HG03571 (cell line): ENCODE results near the gene CNTNAP5.
"Not testable (repeated sequence)": the region's sequence is repeated elsewhere in the genome, so short reads cannot be mapped to it uniquely, and the experiment has no call there.

Experiments used
- ATAC-seq: cut with Tn5 transposase; IDR thresholded peaks from one replicate; pipeline ENCODE4 v1.9.1; 2021; ENCODE audit not compliant: unreplicated experiment

Gene CNTNAP5

DNA sequence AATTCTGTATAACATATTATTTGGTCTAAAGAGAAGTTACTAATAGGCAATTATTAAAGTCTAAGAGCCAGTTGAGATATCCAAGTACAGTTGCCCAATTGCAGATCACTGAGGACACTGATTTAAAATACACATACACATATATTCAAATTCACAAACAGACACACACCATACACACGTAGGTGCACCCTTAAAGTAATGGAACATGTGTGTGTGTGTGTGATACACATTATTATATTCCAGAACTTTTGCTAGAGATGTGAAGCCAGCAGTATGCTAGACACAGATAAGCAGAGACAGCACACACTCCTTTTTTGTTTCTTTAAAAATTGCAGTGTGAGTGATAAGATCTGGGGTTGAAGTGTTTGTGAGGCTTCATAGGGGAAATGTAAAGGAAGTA, 292.5 kb downstream of the CNTNAP5 start:
- ATAC-seq = no peak

DNA sequence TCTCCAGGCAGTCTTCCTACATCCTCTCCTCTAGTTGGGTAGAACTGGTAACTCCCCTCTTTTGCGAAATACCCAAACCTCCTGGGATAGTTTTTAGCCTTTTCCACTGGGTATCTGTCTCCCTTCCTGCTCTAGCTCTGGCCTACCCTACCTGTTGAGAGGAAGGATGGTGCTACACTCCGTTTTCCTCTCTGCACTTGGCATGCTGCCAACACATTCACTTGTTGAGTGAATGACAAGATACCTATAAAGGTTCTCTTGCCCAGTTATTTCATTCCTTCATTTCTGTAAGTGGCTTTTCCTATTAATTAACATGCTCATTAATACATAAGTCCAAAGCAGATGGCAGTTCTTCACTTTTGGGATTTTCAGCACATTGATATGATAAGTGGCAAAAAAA, 293.8 kb downstream of the CNTNAP5 start:
- ATAC-seq = no peak

DNA sequence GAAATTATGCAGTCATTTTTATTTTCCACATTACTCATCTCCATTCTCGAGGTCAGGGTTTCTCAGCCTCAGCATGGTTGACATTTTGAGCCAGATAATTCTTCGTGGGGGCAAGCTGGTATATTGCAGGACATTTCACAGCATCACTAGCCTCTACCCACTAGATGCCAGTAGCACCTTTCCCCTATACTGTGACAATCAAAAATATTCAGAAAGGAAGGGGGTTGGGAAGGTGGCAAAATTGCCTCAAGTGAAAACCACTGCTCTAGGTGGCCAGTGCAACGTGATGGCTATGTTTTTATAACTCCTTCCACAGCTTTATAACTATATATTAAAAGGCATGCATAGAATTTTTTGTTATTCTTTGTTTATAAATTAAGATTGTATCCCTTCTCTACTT, 294.5 kb downstream of the CNTNAP5 start:
- no peak for ATAC-seq

DNA sequence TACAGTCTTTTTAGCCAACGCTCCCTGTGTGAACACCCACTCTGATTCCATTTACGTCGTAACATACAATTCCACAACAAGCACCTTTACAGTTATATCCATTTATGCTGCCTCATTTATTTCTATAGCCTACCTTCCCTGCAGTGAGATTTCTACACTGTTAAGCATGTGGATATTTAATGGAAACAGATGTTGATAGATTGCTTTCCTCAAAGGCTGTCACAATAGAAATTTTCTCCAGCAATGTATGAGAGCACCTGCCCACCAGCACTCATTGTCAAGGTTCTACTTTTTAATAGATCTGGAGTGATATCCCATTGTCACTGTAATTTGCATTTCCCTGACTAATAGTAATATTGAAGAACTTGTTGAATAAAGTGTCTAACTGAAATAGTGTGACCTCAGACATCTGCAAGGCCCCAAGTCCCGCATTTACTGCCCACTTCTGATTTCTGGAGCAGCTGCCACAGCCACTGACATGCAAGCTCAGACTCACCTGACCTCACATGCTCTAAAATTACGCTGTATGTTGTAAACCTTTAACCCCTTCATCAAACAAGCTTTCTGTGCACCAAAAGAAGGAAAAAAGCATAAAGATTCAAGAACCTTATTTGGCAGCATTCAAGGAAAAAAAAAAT, 295.1 kb downstream of the CNTNAP5 start:
- ATAC-seq = no peak

DNA sequence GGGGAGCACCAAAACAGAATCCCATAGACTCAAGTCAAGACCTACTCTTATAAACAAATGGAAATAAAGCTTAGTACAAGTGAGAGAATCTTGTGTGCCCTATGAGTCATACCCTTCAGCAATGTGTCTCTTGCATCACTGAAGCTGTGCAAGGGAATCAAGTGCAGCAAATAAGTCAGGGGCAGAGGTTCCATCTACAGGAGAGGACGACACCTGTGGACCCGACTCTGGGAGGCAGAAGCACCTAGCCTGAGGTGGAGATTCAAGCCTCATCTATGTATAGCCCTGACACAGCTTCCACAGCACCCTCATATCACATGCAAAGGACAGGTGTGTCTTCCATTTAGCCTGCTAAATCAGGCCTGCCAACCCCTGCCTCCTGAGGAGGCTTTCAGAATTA, 298.2 kb downstream of the CNTNAP5 start:
- no peak for ATAC-seq

DNA sequence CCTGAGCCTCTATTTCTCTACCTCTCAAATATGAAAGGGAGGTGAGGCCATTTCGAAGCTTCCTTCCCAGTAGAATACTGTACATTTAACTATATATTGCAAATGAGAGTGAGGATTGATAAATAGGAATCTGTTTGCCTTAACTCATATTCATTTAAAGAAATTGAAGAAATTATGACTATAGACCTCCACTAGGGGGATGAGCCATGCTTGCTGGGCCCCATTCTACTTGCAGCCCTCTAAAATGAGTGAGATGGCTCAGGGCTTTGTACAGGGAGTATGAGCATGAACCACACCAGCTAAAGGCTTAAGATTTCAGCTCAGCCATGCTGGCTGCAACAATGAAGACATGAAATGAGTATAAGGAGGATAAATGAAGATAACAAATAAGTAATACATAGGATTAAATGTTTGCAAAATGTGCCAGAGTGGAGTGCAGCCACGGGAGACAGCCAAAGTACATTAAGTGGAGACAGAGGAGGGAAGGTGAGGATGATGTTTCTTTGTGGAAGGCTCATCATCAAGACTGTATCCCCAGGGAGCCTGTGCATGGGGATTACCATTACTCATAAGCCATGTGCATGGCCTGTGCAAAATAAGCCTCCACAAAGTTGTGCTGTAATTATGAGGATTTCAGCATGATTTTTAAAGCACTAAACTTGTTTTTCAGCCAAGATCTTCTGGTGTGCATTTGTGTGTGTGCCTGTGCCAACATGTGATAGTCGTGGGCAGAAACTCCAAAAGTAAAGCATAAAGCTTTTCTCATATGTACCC, 300.8 kb downstream of the CNTNAP5 start:
- ATAC-seq = no peak

DNA sequence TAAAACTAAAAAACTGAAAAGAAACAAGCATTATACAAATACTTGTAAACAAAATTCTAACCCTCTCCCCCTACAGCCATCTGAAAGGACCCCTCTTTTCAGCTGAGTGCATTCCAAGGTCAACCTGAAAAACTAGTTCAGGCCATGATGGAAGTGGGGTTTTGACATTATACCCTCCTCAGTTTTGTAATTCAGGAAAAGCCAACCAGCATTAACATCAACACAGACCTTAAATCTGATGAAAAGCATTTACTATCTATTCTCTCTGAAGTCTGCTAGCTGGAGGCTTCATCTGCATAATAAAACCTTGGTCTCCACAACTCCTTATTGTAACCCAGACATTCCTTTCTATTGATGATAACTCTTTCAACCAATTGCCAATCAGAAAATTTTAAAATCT, 302.2 kb downstream of the CNTNAP5 start:
- no peak for ATAC-seq

DNA sequence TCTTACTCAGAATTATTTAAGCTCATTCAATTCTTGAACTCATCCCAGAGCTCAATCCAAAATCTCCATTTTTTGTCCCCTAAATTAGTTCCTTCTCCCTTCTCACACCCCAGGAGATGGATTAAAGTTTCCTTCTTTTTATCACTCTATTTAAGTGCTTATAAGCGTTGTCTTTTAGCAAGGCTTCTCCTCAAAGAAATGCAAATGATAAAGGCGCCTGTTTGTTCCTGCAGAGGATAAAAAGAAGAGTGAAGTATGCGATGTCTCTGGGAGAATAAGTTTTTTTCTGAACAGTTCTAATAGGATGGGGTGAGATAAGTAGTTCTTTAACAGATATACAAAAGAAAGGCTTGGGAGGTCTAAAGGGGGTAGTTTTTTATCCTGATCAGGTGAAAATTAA, 303.3 kb downstream of the CNTNAP5 start:
- no peak for ATAC-seq

DNA sequence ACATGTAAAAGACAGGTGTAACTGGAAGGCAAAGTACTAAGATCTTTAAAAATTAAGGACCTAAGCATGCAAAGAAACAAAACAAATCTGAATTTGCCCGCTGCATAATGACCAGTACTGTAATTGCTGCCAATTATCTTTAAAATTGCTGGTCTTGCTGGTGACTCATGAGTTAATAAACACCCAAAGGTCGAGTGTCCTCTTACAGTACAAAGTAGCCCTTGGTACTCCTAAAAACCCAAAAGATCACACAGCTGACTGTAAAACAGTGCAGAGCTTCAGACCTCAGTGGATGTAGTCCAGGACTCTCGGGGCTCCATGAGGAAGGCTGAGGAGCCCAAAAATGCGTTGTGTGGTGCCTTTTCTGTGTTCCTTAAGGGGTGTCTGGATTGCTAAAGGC, 308.7 kb downstream of the CNTNAP5 start:
- ATAC-seq = no peak

DNA sequence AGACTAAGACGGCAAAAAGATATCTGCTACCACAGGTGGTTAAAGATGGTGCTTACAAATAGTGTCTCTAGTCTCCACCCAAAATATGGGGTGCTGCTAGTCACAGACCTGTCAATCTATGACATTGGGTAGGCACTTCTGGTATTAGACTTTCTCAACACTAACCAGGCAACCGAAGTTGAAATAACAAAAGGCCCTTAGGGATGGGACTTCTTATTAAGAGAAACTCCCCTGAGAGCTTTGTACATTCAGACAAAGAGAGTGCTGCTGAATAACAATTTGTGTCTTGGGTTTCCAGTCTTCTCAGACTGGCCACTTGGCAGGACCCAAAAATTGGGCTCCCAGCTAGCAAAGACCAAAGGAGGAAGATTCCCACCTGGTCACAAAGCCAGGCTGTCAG, 310.0 kb downstream of the CNTNAP5 start:
- no peak for ATAC-seq

DNA sequence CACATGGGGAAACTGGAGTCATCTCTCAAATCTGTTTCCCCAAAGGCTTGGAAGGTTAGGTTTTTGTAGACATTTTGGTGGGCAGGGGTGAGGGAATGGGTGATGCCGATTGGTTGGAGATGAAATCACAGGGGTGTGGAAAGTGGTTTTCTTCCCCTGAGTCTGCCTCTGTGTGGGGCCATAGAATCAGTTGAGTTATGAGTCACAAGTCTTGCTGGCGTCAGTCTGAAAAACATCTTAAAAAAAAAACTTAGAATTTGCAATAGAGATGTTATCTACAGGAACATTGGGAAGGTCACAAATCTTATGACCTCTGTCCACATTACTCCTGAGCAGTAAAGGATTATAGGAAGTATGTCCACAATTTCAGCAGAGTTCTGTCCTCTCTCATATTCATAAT, 314.6 kb downstream of the CNTNAP5 start:
- ATAC-seq = no peak

DNA sequence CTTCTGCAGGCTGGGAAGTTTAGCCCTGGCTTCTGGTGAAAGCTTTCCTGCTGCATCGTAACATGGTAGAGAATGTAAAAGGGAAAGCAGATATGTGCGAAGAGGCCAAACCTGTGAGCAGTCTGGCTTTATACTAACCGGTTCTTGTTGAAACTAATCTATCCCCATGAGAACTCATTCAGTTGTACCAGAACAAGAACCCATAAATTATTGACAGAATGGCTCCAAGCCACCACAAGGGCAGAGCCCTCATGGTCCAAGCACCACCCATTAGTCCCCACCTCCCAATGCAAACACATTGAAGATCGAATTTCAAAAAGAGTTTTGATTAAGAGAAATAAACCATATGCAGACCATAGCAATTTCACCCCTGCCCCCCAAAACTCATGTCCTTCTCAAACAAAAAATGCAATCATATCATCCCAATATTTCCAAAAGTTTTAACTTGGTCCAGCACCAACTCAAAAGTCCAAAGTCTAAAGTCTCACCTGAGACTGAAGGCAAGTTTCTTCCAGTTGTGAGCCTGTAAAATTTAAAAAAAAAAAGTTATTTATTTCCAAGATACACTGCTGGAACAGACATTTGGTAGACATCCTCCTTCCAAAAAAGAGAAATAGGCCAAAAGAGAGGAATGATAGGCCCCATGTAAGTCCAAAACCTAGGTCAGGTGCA, 318.9 kb downstream of the CNTNAP5 start:
- ATAC-seq = no peak

DNA sequence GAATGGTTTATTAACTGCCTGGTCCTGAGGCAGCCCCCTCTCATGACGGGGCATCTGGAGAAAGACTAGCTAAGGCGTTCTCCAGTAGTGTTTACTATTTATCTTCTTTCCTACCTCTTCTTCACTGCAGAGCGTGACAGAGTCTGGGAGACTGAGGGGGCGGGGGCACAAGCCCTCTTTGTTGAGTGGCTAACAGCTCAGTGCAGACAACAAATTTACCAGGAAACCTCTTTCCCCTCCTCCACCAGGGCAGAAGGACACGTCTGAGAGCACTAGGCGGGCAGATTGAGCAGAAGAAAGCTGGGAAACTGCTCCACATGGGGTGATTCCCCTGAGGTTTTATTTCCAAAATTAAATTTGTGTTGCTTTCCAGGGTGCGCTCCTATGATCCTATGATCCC, 322.1 kb downstream of the CNTNAP5 start:
- ATAC-seq = no peak

DNA sequence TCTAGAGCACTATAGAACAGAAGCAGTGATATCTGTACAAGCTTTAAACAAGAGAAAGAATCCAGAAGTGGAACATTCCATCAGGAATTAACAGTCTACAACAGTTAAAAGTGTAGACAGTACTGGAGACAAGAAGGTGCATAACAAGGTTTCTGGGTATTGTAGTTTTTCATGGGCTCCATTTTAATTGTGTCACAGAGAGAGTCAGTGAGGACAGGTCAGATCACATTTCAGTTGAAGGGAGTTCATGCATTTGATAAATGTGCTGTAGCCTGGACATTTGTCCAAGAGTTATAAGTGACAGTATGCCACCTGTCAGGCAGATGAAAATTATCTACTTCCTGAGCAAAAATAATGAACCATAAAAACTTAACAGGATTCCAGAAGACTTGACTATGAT, 328.6 kb downstream of the CNTNAP5 start:
- ATAC-seq = no peak

DNA sequence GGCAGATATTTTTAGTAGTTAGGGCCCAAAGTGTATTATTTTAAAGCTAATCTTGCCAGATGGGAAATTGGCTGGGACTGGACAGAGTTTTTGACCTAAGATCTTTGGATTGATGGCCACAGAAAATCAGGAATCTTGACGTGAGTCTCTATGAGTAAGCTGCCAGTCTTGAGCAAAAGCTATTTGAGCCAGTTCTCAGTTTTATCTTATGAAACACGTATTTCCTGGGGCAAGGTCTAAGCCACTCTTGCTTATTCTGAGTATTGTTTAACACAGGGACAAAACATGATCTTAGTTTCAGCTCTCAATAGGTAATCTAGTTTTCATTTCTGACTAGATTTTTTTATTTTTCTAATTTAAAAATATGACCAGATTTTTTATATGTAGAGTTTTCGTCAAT, 329.4 kb downstream of the CNTNAP5 start:
- ATAC-seq = no peak

DNA sequence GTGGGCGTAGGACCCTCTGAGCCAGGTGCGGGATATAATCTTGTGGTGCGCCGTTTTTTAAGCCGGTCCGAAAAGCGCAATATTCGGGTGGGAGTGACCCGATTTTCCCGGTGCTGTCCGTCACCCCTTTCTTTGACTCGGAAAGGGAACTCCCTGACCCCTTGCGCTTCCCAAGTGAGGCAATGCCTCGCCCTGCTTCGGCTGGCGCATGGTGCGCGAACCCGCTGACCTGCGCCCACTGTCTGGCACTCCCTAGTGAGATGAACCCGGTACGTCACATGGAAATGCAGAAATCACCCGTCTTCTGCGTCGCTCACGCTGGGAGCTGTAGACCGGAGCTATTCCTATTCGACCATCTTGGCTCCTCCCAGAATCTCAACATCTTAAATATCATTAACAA, 336.9 kb downstream of the CNTNAP5 start:
- not testable (repeated sequence) for ATAC-seq

DNA sequence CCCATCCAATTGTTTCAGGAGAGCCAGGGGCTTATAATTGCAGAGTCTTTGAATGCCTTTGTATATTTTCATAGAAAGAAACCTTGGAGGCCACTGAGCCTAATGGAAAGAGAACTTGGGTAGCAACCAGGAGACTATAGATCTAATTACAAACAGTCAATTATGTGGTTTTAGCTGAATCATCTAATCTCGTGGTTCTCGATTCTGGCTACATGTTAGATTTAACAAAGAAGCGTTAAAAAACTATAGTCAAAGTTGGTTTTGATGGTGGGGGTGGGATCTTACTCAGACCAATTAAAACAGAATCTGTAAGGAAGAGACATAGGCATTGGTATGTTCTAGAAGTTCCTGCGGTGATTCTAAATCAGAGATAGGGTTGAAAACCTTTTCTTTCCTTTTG, 344.1 kb downstream of the CNTNAP5 start:
- ATAC-seq = no peak

DNA sequence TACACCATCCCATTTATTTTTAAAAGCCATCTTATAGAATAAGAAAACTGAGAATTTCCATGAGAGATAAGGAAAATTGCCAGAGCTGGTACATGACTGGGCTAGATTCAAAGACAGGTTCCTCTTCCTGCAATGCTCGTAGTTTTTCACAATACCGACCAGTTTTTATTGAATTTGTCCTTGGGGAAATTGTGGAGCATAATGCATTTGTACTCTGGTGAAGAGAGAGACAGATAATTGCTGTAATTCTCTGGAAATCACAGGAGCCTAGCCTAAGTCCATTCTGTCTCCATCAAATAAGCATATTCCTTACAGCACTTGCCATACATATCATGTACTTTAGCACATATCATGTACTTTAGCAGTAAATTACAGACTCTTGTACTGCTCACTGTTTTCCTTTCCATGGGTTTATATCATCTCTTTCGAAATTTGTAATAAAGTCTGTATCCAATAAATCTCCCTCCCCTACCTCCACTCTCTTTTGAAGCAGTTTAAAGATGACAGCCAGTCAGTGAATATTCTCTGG, 355.2 kb downstream of the CNTNAP5 start:
- no peak for ATAC-seq

DNA sequence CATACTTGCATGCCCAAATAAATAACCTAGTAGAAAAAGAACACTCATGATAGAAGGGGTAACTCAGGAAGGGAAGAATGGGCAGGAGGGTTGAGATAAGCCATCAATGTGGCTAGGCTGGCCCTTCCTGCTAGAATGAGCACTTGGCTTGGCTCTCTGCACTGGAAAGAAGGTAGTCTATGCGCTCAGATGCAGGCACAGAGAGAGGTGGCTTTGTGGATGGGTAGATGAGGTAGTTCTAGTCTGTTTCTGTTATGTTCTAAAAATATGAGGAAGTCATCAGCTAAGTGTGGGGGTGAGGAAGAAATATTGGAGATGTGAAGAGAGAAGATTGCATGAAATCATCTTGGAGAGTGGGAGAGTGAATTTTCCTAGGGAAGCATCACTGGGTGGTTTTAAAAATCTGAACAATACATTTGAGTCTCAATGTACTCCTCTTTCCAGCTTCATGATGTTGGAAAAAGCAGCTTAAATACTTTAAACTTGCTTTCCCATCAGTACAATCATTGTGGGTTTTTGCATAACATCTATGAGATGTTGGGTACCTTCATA, 357.1 kb downstream of the CNTNAP5 start:
- no peak for ATAC-seq

DNA sequence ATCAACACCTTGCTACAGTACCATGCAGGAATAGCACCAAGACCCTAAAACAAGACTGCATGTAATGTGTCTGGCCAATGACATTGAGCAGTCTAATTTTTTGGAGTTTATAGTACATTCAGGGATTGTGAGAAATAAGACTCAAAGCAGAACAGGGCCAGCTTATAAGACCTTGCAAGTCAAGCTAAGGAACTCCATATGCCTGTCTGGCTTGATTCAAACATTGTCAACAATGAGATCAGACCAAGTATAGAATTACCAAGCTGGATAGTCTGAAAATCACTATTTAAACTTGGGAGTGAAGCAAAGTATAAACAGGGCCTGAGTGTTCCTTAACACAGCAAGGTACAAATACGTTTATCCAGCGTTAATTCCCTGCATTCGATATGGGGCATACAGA, 370.9 kb downstream of the CNTNAP5 start:
- no peak for ATAC-seq

DNA sequence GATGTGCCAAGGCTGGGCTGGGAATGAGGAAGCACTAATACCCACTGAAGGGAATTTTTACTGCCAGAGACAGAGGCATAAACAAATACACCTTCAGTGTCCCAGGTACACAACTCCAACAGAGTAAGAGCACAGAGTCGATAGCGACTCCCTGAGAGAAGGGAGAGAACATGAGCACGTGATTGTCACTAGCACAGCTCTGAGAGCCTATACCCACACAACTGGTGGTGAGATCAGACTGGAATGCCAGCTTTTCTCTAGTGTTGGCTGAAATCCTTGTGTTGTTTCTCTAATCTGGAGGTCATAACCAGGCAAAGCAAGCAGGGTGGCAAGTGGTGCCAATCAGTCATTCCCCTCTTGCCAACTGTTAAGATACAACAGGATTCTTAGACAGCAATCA, 377.2 kb downstream of the CNTNAP5 start:
- no peak for ATAC-seq
